Ascending aorta (tissue), 2 donors: ENCODE data around the gene CAMTA1. TPM values are rescaled to one million over a fixed set of nuclear protein-coding genes. Genes with fewer than 3 reads are reported as not detected.

Experiments used
- DNase-seq, 2 donors: peaks; one replicate each; pipeline ENCODE4 v3.0.0-alpha.2; 2019; ENCODE audit warnings: low spot score in 2 of 2
- H3K27ac ChIP-seq, 2 donors: fragments of 200-600 bp; sonication (generic); one replicate each; pipeline ENCODE4 v1.5.1; 2016 to 2017; ENCODE audit warnings: mild to moderate bottlenecking in 1 of 2
- H3K27me3 ChIP-seq: fragments of 200-600 bp; sonication (generic); one replicate; pipeline ENCODE4 v1.5.1; 2017
- H3K36me3 ChIP-seq, 2 donors: fragments of 200-600 bp; sonication (generic); one replicate each; pipeline ENCODE4 v1.5.1; 2016
- H3K4me1 ChIP-seq, 2 donors: fragments of 200-600 bp; sonication (generic); one replicate each; pipeline ENCODE4 v1.5.1; 2016 to 2017; ENCODE audit warnings: mild to moderate bottlenecking in 1 of 2
- H3K4me3 ChIP-seq, 2 donors: fragments of 200-600 bp; sonication (generic); one replicate each; pipeline ENCODE4 v1.5.1; 2016 to 2017; ENCODE audit warnings: mild to moderate bottlenecking in 1 of 2
- H3K9me3 ChIP-seq, 2 donors: fragments of 200-600 bp; sonication (generic); one replicate each; pipeline ENCODE4 v1.5.1; 2016
- intact Hi-C: fragments of 100-400 bp; cut with DNase I; formaldehyde crosslinking; loops from one replicate; pipeline ENCODE4 v1.15.1; 2023
- total RNA-seq: library from RNA; depleted of rRNA; stranded (reverse); fragments of >200 nt; gene quantifications from one replicate; pipeline ENCODE4 v1.1.0, GENCODE V29; 2016
- TF ChIP-seq, protein P1 (sequence below), 3 experiments: fragments of 200-600 bp in 2 of 3; fragments of 450-650 bp in 1 of 3; sonication (generic) in 2 of 3; IDR thresholded peaks; one replicate each; pipeline ENCODE4 v1.5.1; 2016 to 2019; ENCODE audit warnings: antibody characterized with exemption in 3 of 3, mild to moderate bottlenecking in 1 of 3, moderate library complexity in 1 of 3

CAMTA1 gene
- total RNA-seq, 1 donor from 2014 or later = 53.3 TPM

DNA sequence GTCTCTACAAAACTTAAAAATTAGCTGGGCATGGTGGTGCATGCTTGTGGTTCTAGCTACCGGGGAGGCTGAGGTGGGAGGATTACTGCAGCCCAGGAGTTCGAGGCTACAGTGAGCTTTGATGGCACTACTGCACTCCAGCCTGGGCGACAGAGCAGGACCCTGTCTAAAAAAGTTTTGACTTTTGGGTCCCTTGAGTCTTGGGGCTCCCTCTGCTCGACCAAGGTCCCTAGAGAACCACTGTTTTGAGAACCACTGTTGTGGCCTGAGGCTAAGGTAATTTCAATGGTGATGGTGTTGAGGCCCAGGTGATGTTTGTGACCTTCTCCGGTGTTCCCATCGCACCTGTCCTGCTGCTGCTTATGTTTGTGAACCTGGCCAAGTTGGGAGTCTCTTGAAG, 3.1 kb upstream of the CAMTA1 start:
- no peak overlapping the region for H3K27ac ChIP-seq
- no peaks in the 10 kb centered on the region for H3K27me3 ChIP-seq
- no peak for DNase-seq
- H3K4me3 ChIP-seq = no peak overlapping the region
- TF ChIP-seq, protein P1, sequence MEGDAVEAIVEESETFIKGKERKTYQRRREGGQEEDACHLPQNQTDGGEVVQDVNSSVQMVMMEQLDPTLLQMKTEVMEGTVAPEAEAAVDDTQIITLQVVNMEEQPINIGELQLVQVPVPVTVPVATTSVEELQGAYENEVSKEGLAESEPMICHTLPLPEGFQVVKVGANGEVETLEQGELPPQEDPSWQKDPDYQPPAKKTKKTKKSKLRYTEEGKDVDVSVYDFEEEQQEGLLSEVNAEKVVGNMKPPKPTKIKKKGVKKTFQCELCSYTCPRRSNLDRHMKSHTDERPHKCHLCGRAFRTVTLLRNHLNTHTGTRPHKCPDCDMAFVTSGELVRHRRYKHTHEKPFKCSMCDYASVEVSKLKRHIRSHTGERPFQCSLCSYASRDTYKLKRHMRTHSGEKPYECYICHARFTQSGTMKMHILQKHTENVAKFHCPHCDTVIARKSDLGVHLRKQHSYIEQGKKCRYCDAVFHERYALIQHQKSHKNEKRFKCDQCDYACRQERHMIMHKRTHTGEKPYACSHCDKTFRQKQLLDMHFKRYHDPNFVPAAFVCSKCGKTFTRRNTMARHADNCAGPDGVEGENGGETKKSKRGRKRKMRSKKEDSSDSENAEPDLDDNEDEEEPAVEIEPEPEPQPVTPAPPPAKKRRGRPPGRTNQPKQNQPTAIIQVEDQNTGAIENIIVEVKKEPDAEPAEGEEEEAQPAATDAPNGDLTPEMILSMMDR (IDR thresholded peaks at IDR 0.05) = no peak
- H3K4me1 ChIP-seq = peaks cover 4 to 7% of the 10 kb centered on the region in 2 donors
- intact Hi-C loops = loop anchor here (5.0 kb wide), 1 partner anchor 80 kb away; the partner anchor contains the start of gene DNAJC11
- H3K36me3 ChIP-seq = no peaks in the 10 kb centered on the region
- H3K9me3 ChIP-seq = no peaks in the 10 kb centered on the region

- TF ChIP-seq, protein P1 (IDR thresholded peaks at IDR 0.05) = no peak
- no peak for DNase-seq
- H3K27ac ChIP-seq = peak overlapping the region; percentile 99 to 100
- H3K4me3 ChIP-seq = no peak overlapping the region
- H3K36me3 ChIP-seq = no peaks in the 10 kb centered on the region
- intact Hi-C loops = loop anchor here (5.0 kb wide), 1 partner anchor 81 kb away; the partner anchor contains the start of gene DNAJC11
- no peaks in the 10 kb centered on the region for H3K9me3 ChIP-seq
- H3K27me3 ChIP-seq = no peaks in the 10 kb centered on the region
- H3K4me1 ChIP-seq = peaks cover 4 to 12% of the 10 kb centered on the region in 2 donors
Measured at GRCh38 chr1:6783221-6783620, 2.0 kb upstream of the CAMTA1 start.

DNA sequence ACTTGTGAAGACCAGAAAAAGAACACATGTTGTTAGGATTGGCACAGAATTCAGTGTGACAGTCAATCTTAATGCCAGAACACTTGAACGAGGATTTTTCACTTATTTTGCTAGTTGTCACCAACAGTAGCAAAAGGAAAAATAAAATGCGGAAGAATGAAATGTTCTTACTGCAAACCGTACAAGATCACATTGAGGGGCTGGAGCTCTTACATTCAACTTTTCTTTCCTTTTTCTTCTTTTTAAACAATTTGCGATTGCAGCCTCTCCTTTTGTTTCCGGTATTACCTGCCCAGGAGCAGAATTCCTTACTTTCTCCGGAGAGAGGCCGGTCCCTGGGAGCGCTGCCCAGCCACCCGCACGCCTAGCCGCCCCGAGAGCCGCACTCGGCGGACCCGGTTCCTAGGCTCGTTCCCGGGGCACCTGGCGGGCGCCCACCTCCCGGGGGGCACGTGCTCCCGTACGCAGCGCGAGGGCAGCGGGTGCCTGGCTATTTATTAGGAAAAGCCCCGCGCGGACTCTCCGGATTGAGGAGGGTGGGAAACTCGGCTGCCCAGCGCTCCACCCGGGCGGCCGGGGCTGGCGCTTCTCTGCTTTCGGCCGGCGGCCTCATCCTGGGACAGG, 1.2 kb upstream of the CAMTA1 start:
- H3K4me1 ChIP-seq = peaks cover 4 to 18% of the 10 kb centered on the region in 2 donors
- H3K27me3 ChIP-seq = no peaks in the 10 kb centered on the region
- TF ChIP-seq, protein P1 (IDR thresholded peaks at IDR 0.05) = peak in 1 of 3 experiments; percentile 11
- DNase-seq = no peak
- no peaks in the 10 kb centered on the region for H3K9me3 ChIP-seq
- peak overlapping the region; percentile 89 to 98 for H3K4me3 ChIP-seq
- H3K36me3 ChIP-seq = no peaks in the 10 kb centered on the region
- intact Hi-C loops = loop anchor here (1.0 to 5.0 kb wide), 4 partner anchors 41 to 181 kb away; partner anchors contain the start of genes DNAJC11 and KLHL21
- H3K27ac ChIP-seq = peak overlapping the region; percentile 99 to 100

- H3K27me3 ChIP-seq = no peaks in the 10 kb centered on the region
- H3K4me1 ChIP-seq = peaks cover 4 to 21% of the 10 kb centered on the region in 2 donors
- TF ChIP-seq, protein P1 (IDR thresholded peaks at IDR 0.05) = no peak
- peak overlapping the region; percentile 99 to 100 for H3K27ac ChIP-seq
- H3K4me3 ChIP-seq = peak overlapping the region; percentile 89 to 98
- peak; percentile 100 for DNase-seq
- no peaks in the 10 kb centered on the region for H3K36me3 ChIP-seq
- intact Hi-C loops = loop anchor here (1.0 to 5.0 kb wide), 6 partner anchors 41 to 182 kb away; partner anchors contain the start of genes DNAJC11 and KLHL21
- no peaks in the 10 kb centered on the region for H3K9me3 ChIP-seq
Measured at GRCh38 chr1:6784560-6785317, 515 bp upstream of the CAMTA1 start.

- Histone ChIP-seq H3K27ac (peak overlapping the region; percentile 88 to 95), H3K27me3 (no peaks in the 10 kb centered on the region), H3K4me3 (peak overlapping the region; percentile 93 to 97), H3K36me3 (no peaks in the 10 kb centered on the region), H3K4me1 (peaks cover 4 to 21% of the 10 kb centered on the region in 2 donors), H3K9me3 (no peaks in the 10 kb centered on the region)
- TF ChIP-seq, protein P1 (IDR thresholded peaks at IDR 0.05) = peak in 1 of 3 experiments; percentile 6
- intact Hi-C loops = loop anchor here (1.0 to 5.0 kb wide), 4 partner anchors 59 to 183 kb away; partner anchors contain the start of gene KLHL21
- peak in 1 of 2 donors; percentile 70 for DNase-seq
Measured at GRCh38 chr1:6785728-6786505, 663 bp downstream of the CAMTA1 start.
